Stomach smooth muscle (tissue), 2 donors: ENCODE data around the gene GPATCH2.

Source experiments
- H3K27ac ChIP-seq: one replicate; pipeline ENCODE4 v1.7.0; 2013; ENCODE audit warnings: mild to moderate bottlenecking, low read length, inconsistent platforms
- H3K27me3 ChIP-seq, 2 donors: one replicate each; pipeline ENCODE4 v1.7.0; 2013; ENCODE audit warnings: low read length in 2 of 2; ENCODE audit not compliant: insufficient read depth in 2 of 2, control insufficient read depth in 1 of 2
- H3K36me3 ChIP-seq, 2 donors: one replicate each; pipeline ENCODE4 v1.7.0; 2013; ENCODE audit warnings: low read length in 2 of 2; ENCODE audit not compliant: control insufficient read depth in 2 of 2, insufficient read depth in 2 of 2
- H3K4me1 ChIP-seq: one replicate; pipeline ENCODE4 v1.7.0; 2013; ENCODE audit warnings: low read length; ENCODE audit not compliant: control insufficient read depth, insufficient read depth
- H3K4me3 ChIP-seq, 2 donors: one replicate each; pipeline ENCODE4 v1.7.0; 2013; ENCODE audit warnings: low read length in 2 of 2
- H3K9ac ChIP-seq, 2 donors: one replicate each; pipeline ENCODE4 v1.7.0; 2013; ENCODE audit warnings: low read length in 2 of 2, mild to moderate bottlenecking in 1 of 2
- H3K9me3 ChIP-seq, 2 donors: one replicate each; pipeline ENCODE4 v1.7.0; 2013; ENCODE audit warnings: low read length in 2 of 2; ENCODE audit not compliant: control insufficient read depth in 2 of 2
- donor health status: healthy.
- donor health status: Pancreatic carcinoma.

Gene GPATCH2

DNA sequence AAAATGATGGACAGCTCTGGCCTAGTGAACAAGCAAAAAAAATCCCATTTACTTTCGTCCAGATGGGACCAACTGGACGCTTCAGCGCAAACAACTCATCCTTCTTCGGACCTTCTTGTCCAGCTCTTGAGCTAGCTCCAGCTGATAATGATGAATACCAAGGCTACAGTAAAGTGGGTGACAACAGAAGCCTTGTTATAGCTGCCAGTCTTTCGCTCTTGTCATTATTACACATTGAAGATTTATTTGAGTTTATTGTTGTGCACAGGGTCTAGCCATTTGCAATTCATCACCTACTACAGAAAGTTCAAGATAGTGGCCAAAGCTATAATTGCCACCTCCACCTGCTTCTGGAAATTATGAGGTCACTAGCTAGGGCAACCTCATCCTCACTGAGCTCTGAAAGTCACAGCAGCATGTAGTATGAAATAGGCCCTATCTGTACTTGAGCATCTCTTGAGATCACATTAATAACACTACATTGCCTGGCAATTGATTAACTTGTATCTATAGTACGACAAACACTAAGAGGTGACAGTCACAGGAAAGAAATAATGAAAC is 76.9 kb downstream of the GPATCH2 start:
- Histone ChIP-seq H3K27ac (no peak overlapping the region), H3K4me3 (no peak overlapping the region), H3K9ac (no peak overlapping the region), H3K27me3 (no peaks in the 10 kb centered on the region), H3K9me3 (no peaks in the 10 kb centered on the region), H3K36me3 (no peaks in the 10 kb centered on the region), H3K4me1 (no peaks in the 10 kb centered on the region)

GRCh38 chr1:217552339-217552951 is 78.4 kb downstream of the GPATCH2 start:
- Histone ChIP-seq H3K9me3 (no peaks in the 10 kb centered on the region), H3K4me1 (no peaks in the 10 kb centered on the region), H3K4me3 (no peak overlapping the region), H3K27me3 (no peaks in the 10 kb centered on the region), H3K27ac (no peak overlapping the region), H3K9ac (no peak overlapping the region), H3K36me3 (no peaks in the 10 kb centered on the region)

GRCh38 chr1:217542837-217543236 is 88.1 kb downstream of the GPATCH2 start:
- no peaks in the 10 kb centered on the region for H3K9me3 ChIP-seq

GRCh38 chr1:217542136-217542777 is 88.6 kb downstream of the GPATCH2 start:
- Histone ChIP-seq H3K36me3 (no peaks in the 10 kb centered on the region), H3K4me3 (no peak overlapping the region), H3K9ac (no peak overlapping the region), H3K4me1 (no peaks in the 10 kb centered on the region), H3K27me3 (no peaks in the 10 kb centered on the region), H3K9me3 (no peaks in the 10 kb centered on the region), H3K27ac (no peak overlapping the region)

More at GRCh38 chr1:217542837-217543236, 88.1 kb downstream of the GPATCH2 start:
- no peak overlapping the region for H3K4me3 ChIP-seq
- no peak overlapping the region for H3K27ac ChIP-seq
- H3K36me3 ChIP-seq, result no peaks in the 10 kb centered on the region
- H3K27me3 ChIP-seq, result no peaks in the 10 kb centered on the region
- H3K4me1 ChIP-seq, result no peaks in the 10 kb centered on the region
- H3K9ac ChIP-seq, result no peak overlapping the region

- Histone ChIP-seq H3K27ac (no peak overlapping the region), H3K36me3 (no peaks in the 10 kb centered on the region), H3K4me1 (no peaks in the 10 kb centered on the region), H3K9ac (no peak overlapping the region), H3K4me3 (no peak overlapping the region), H3K9me3 (no peaks in the 10 kb centered on the region), H3K27me3 (no peaks in the 10 kb centered on the region)
These were observed 90.6 kb downstream of the GPATCH2 start for GRCh38 chr1:217540321-217540720.

- H3K4me1 ChIP-seq, result no peaks in the 10 kb centered on the region
- H3K9me3 ChIP-seq, result no peaks in the 10 kb centered on the region
- no peak overlapping the region for H3K4me3 ChIP-seq
- H3K9ac ChIP-seq, result no peak overlapping the region
- H3K27me3 ChIP-seq, result no peaks in the 10 kb centered on the region
- no peaks in the 10 kb centered on the region for H3K36me3 ChIP-seq
- H3K27ac ChIP-seq, result no peak overlapping the region
These were observed 91.4 kb downstream of the GPATCH2 start for GRCh38 chr1:217539510-217539909.

GRCh38 chr1:217535601-217536377 is 95.1 kb downstream of the GPATCH2 start:
- H3K27me3 ChIP-seq, result no peaks in the 10 kb centered on the region
- no peak overlapping the region for H3K4me3 ChIP-seq
- no peaks in the 10 kb centered on the region for H3K9me3 ChIP-seq
- H3K27ac ChIP-seq, result no peak overlapping the region
- H3K4me1 ChIP-seq, result no peaks in the 10 kb centered on the region
- H3K36me3 ChIP-seq, result no peaks in the 10 kb centered on the region
- H3K9ac ChIP-seq, result no peak overlapping the region

DNA sequence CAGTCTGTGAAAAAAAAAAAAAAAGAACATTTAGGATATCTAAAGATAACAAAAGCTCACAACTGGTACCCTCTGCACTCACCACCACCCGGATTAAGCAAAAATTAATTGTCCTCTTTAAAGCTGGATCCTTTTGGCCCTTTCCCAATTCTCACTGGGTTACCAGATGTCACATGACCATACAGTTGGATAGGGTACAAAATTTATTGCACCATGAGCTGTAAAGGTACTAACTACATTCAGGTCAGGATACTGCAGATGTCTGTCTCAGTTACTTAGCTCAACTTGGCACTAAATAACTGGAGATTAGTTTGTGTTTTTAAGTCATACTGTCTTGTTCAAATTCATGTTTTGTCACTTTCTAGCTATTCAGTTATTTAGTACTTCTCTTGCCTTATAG is 96.3 kb downstream of the GPATCH2 start:
- Histone ChIP-seq H3K36me3 (no peaks in the 10 kb centered on the region), H3K9me3 (no peaks in the 10 kb centered on the region), H3K9ac (no peak overlapping the region), H3K4me3 (no peak overlapping the region), H3K4me1 (no peaks in the 10 kb centered on the region), H3K27me3 (no peaks in the 10 kb centered on the region), H3K27ac (no peak overlapping the region)

- Histone ChIP-seq H3K9ac (no peak overlapping the region), H3K27me3 (no peaks in the 10 kb centered on the region), H3K4me3 (no peak overlapping the region), H3K36me3 (no peaks in the 10 kb centered on the region), H3K9me3 (no peaks in the 10 kb centered on the region), H3K4me1 (peaks cover 2% of the 10 kb centered on the region), H3K27ac (no peak overlapping the region)
These were observed 102.6 kb downstream of the GPATCH2 start for GRCh38 chr1:217528271-217528670.

DNA sequence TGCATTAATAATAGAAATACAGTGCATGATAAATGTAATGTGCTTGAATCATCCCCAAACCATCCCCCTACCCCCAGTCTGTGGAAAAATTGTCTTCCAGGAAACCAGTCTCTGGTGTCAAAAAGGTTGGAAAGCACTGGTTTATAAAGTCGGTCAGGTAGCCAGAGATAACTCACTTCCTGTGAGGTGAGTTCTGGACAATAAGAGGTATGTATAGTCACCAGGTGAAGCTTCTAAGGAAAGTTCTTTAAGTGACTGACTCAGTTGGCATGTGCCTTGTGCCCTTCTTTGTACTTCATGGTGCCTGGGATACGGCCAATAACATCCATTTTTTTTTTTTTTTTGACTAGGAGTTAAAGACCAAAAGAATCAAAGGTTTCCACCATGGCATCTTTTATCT is 103.7 kb downstream of the GPATCH2 start:
- Histone ChIP-seq H3K27ac (no peak overlapping the region), H3K9me3 (no peaks in the 10 kb centered on the region), H3K4me1 (peaks cover 2% of the 10 kb centered on the region), H3K36me3 (no peaks in the 10 kb centered on the region), H3K4me3 (no peak overlapping the region), H3K27me3 (no peaks in the 10 kb centered on the region), H3K9ac (no peak overlapping the region)
